DOHH2 (cell line): ENCODE measurements around the gene LRRC3B.

ENCODE experiments used
- CTCF ChIP-seq: fragments of 200-600 bp; sonication (generic); IDR thresholded peaks from one replicate; pipeline ENCODE4 v1.5.1; 2014; ENCODE audit warnings: antibody characterized with exemption, mild to moderate bottlenecking, low read depth, low read length; ENCODE audit not compliant: poor library complexity, severe bottlenecking
- EZH2phosphoT487 ChIP-seq: fragments of 200-600 bp; sonication (generic); IDR thresholded peaks from 2 replicates; pipeline ENCODE4 v1.6.1; 2017; ENCODE audit warnings: borderline replicate concordance, mild to moderate bottlenecking, antibody characterized with exemption, low read length, moderate library complexity, mixed read lengths

- TF ChIP-seq CTCF (no peak), EZH2phosphoT487 (no peak)
Measured at GRCh38 chr3:26714485-26714884, 91.9 kb downstream of the LRRC3B start.
